ENCODE measurements around the gene PLEKHG2. TPM values are rescaled to one million over a fixed set of nuclear protein-coding genes. Genes with fewer than 3 reads are reported as not detected.

The PLEKHG2 gene
- total RNA-seq, 2 donors from 2014 or later = 76.0 to 112 TPM

GRCh38 chr19:39398297-39398864 lies 14.1 kb upstream of the PLEKHG2 start:
- H3K36me3 ChIP-seq = peaks cover 14% of the 10 kb centered on the region
- H3K9me3 ChIP-seq = no peaks in the 10 kb centered on the region
- peak overlapping the region; percentile 83 to 92 for H3K27ac ChIP-seq
- ATAC-seq (ENCODE audit: insufficient number of reproducible peaks, low FRiP score, low read depth) = no peak
- no peaks in the 10 kb centered on the region for H3K27me3 ChIP-seq (replicated peaks; ENCODE audit: insufficient read depth)
- H3K4me3 ChIP-seq = peak overlapping the region; percentile 42
- no peak for DNase-seq (ENCODE audit: low spot score)
- peaks cover 13 to 39% of the 10 kb centered on the region in 2 donors for H3K4me1 ChIP-seq (ENCODE audit: control insufficient read depth in 1 of 2, low read depth in 2 of 2)
- TF ChIP-seq CTCF (IDR thresholded peaks at IDR 0.05) = no peak

- peaks cover 9% of the 10 kb centered on the region for H3K36me3 ChIP-seq
- ATAC-seq (ENCODE audit: insufficient number of reproducible peaks, low FRiP score, low read depth) (no peak), DNase-seq (ENCODE audit: low spot score) (no peak)
- no peaks in the 10 kb centered on the region for H3K9me3 ChIP-seq
- TF ChIP-seq CTCF (IDR thresholded peaks at IDR 0.05) = no peak
- no peak overlapping the region for H3K4me3 ChIP-seq
- no peaks in the 10 kb centered on the region for H3K27me3 ChIP-seq (replicated peaks; ENCODE audit: insufficient read depth)
- peaks cover 20 to 47% of the 10 kb centered on the region in 2 donors for H3K4me1 ChIP-seq (ENCODE audit: control insufficient read depth in 1 of 2, low read depth in 2 of 2)
- peak overlapping the region in 1 of 2 donors; percentile 92 for H3K27ac ChIP-seq
Measured at GRCh38 chr19:39399668-39400050, 12.8 kb upstream of the PLEKHG2 start.

- H3K9me3 ChIP-seq = no peaks in the 10 kb centered on the region
- no peak overlapping the region for H3K4me3 ChIP-seq
- H3K36me3 ChIP-seq = peaks cover 6% of the 10 kb centered on the region
- H3K27ac ChIP-seq = no peak overlapping the region
- DNase-seq (ENCODE audit: low spot score) (no peak), ATAC-seq (ENCODE audit: insufficient number of reproducible peaks, low FRiP score, low read depth) (no peak)
- H3K4me1 ChIP-seq (ENCODE audit: control insufficient read depth in 1 of 2, low read depth in 2 of 2) = peaks cover 22 to 50% of the 10 kb centered on the region in 2 donors
- H3K27me3 ChIP-seq (replicated peaks; ENCODE audit: insufficient read depth) = no peaks in the 10 kb centered on the region
- no peak for TF ChIP-seq CTCF (IDR thresholded peaks at IDR 0.05)
Measured at GRCh38 chr19:39400061-39400460, 12.4 kb upstream of the PLEKHG2 start.

GRCh38 chr19:39401070-39401548 lies 11.4 kb upstream of the PLEKHG2 start:
- H3K27me3 ChIP-seq (replicated peaks; ENCODE audit: insufficient read depth) = no peaks in the 10 kb centered on the region
- no peaks in the 10 kb centered on the region for H3K9me3 ChIP-seq
- H3K36me3 ChIP-seq = no peaks in the 10 kb centered on the region
- peaks cover 31 to 61% of the 10 kb centered on the region in 2 donors for H3K4me1 ChIP-seq (ENCODE audit: control insufficient read depth in 1 of 2, low read depth in 2 of 2)
- no peak overlapping the region for H3K4me3 ChIP-seq
- TF ChIP-seq CTCF (IDR thresholded peaks at IDR 0.05) = no peak
- H3K27ac ChIP-seq = peak overlapping the region; percentile 100
- DNase-seq (ENCODE audit: low spot score) (no peak), ATAC-seq (ENCODE audit: insufficient number of reproducible peaks, low FRiP score, low read depth) (no peak)

- Histone ChIP-seq H3K4me3 (peak overlapping the region; percentile 81), H3K4me1 (ENCODE audit: control insufficient read depth in 1 of 2, low read depth in 2 of 2) (peaks cover 31 to 62% of the 10 kb centered on the region in 2 donors), H3K36me3 (no peaks in the 10 kb centered on the region), H3K9me3 (no peaks in the 10 kb centered on the region), H3K27me3 (replicated peaks; ENCODE audit: insufficient read depth) (no peaks in the 10 kb centered on the region), H3K27ac (peak overlapping the region; percentile 100)
- DNase-seq (ENCODE audit: low spot score) (no peak), ATAC-seq (ENCODE audit: insufficient number of reproducible peaks, low FRiP score, low read depth) (no peak)
- no peak for TF ChIP-seq CTCF (IDR thresholded peaks at IDR 0.05)
Measured at GRCh38 chr19:39401549-39402345, 10.7 kb upstream of the PLEKHG2 start.

All from thoracic aorta (tissue), 2 donors.